MM.1S (cell line): Measurements from ENCODE around the gene ZNF488.

Source experiments
- DNase-seq: peaks from one replicate; pipeline ENCODE4 v3.0.0-alpha.2; 2015
- H2AFZ ChIP-seq: fragments of 300-600 bp; sonication (generic); 2 replicates; pipeline ENCODE4 v1.6.0; 2016; ENCODE audit warnings: antibody characterized with exemption, low read length
- H3F3A ChIP-seq: fragments of 300-600 bp; sonication (generic); 2 replicates; pipeline ENCODE4 v1.6.1; 2016; ENCODE audit warnings: mild to moderate bottlenecking, antibody characterized with exemption, low read length, moderate library complexity, mixed read lengths; ENCODE audit not compliant: insufficient read depth
- H3K27ac ChIP-seq: fragments of 300-600 bp; sonication (generic); 2 replicates; pipeline ENCODE4 v1.5.1; 2016; ENCODE audit warnings: mild to moderate bottlenecking, low read length
- H3K27me3 ChIP-seq: fragments of 300-600 bp; sonication (generic); replicated peaks from 2 replicates; pipeline ENCODE4 v1.6.0; 2016; ENCODE audit warnings: low read length; ENCODE audit not compliant: insufficient read depth
- H3K36me3 ChIP-seq: fragments of 300-600 bp; sonication (generic); replicated peaks from 2 replicates; pipeline ENCODE4 v1.6.1; 2016; ENCODE audit warnings: mild to moderate bottlenecking, low read length, mixed read lengths; ENCODE audit not compliant: insufficient read depth
- H3K4me1 ChIP-seq: fragments of 300-600 bp; sonication (generic); 2 replicates; pipeline ENCODE4 v1.6.1; 2016; ENCODE audit warnings: low read length, mixed read lengths
- H3K4me2 ChIP-seq: fragments of 300-600 bp; sonication (generic); 2 replicates; pipeline ENCODE4 v1.6.0; 2016; ENCODE audit warnings: low read depth, low read length
- H3K4me3 ChIP-seq: fragments of 300-600 bp; sonication (generic); 2 replicates; pipeline ENCODE4 v1.5.1; 2016; ENCODE audit warnings: low read length, mixed read lengths
- H3K79me2 ChIP-seq: fragments of 300-600 bp; sonication (generic); 2 replicates; pipeline ENCODE4 v1.6.1; 2016; ENCODE audit warnings: mixed run types, low read length, mixed read lengths
- H3K9ac ChIP-seq: fragments of 300-600 bp; sonication (generic); 2 replicates; pipeline ENCODE4 v1.6.1; 2016; ENCODE audit warnings: low read length, mixed read lengths
- H3K9me2 ChIP-seq: fragments of 300-600 bp; sonication (generic); replicated peaks from 2 replicates; pipeline ENCODE4 v1.6.1; 2016; ENCODE audit warnings: mild to moderate bottlenecking, low read length, mixed read lengths; ENCODE audit not compliant: insufficient read depth
- H3K9me3 ChIP-seq: fragments of 300-600 bp; sonication (generic); replicated peaks from 2 replicates; pipeline ENCODE4 v1.6.1; 2016; ENCODE audit warnings: mild to moderate bottlenecking, low read length, mixed read lengths; ENCODE audit not compliant: insufficient read depth
- H4K20me1 ChIP-seq: fragments of 300-600 bp; sonication (generic); 2 replicates; pipeline ENCODE4 v1.6.1; 2016; ENCODE audit warnings: mild to moderate bottlenecking, low read length, moderate library complexity, mixed read lengths; ENCODE audit not compliant: insufficient read depth
- CTCF ChIP-seq: fragments of 300-600 bp; sonication (generic); IDR thresholded peaks from 2 replicates; pipeline ENCODE4 v1.5.1; 2016; ENCODE audit warnings: antibody characterized with exemption, low read length, mixed read lengths
- EZH2 ChIP-seq: fragments of 300-600 bp; sonication (generic); optimal IDR thresholded peaks from 2 replicates; pipeline ENCODE3; 2017; ENCODE audit warnings: low read depth, mild to moderate bottlenecking, antibody characterized with exemption, low read length, mixed read lengths
- EZH2phosphoT487 ChIP-seq: fragments of 300-600 bp; sonication (generic); IDR thresholded peaks from 2 replicates; pipeline ENCODE4 v1.6.1; 2018; ENCODE audit warnings: antibody characterized with exemption, low read length

The ZNF488 gene

DNA sequence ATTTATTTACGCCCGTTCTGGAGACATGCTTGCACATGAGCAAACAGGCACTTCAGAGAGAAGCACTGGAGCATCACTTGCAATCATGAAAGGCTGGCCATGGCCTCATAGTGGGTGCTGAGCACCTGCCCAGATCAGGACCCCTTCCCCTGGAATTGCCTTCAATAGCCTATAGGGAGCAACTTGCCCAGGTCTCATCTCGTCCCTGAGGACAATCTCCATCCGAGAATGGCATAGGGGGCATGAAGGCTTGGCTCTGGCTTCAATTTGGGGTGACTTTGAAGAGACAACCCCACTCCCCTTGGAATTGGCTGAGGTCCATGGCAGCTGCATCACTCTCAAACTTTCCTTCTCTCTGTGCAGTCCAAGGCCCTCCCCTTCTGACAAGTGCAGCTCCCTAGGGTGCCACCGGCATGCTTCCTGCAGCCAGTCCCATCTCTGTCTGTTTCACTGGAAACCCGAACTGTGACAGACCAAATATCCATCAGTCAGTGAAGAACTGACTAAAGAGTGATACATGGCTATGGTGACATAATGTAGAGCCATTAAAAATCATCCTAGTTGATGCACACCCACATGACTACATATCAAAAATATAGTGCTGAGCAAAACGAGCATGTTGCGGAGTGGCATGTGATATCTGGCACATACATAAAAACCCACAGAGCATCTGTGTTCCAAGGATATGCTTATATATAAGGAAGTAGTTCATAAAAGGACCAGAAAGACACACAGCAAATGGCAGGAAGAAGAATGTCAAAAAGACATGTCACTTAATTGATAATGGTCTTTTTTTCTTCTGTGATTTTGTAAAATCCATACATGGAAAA is 49.4 kb downstream of the ZNF488 start:
- H3K79me2 ChIP-seq: no peaks in the 10 kb centered on the region
- no peak for DNase-seq
- H3K9ac ChIP-seq: no peak overlapping the region
- H3K4me2 ChIP-seq: no peak overlapping the region
- no peaks in the 10 kb centered on the region; the same call in 1 of the 2 replicates for H3K27me3 ChIP-seq
- no peaks in the 10 kb centered on the region for H3K9me2 ChIP-seq
- TF ChIP-seq EZH2: no peak
- TF ChIP-seq EZH2phosphoT487: no peak
- TF ChIP-seq CTCF: no peak
- no peaks in the 10 kb centered on the region for H3K36me3 ChIP-seq
- no peak overlapping the region for H3K27ac ChIP-seq
- no peak overlapping the region for H3K4me3 ChIP-seq
- no peaks in the 10 kb centered on the region for H4K20me1 ChIP-seq
- H3K9me3 ChIP-seq: no peaks in the 10 kb centered on the region
- no peaks in the 10 kb centered on the region for H3F3A ChIP-seq
- H2AFZ ChIP-seq: no peak overlapping the region
- no peaks in the 10 kb centered on the region for H3K4me1 ChIP-seq

DNA sequence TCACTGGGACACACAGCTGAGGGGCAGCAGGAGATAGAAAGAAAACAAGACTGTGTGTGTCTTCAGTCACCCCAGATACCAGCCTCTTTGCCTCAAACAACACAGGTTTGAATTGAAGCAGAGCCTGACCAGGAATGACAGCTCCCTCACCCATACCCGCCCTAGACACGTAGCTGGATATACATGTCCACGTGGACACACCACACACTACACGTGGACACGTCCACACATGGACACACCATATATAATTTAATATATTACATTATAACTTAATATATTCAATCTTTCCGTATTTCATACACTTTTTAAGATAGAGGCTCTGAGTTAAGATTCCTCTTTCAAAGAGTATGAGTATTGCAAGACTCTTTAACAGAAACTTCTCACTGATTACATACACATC is 50.6 kb downstream of the ZNF488 start:
- Histone ChIP-seq H3K9me2 (no peaks in the 10 kb centered on the region), H3K9me3 (no peaks in the 10 kb centered on the region), H2AFZ (no peak overlapping the region), H3K4me1 (no peaks in the 10 kb centered on the region), H3K4me3 (no peak overlapping the region), H3K27me3 (no peaks in the 10 kb centered on the region; the same call in 1 of the 2 replicates), H3K27ac (no peak overlapping the region), H3K36me3 (no peaks in the 10 kb centered on the region), H3K9ac (no peak overlapping the region), H3K4me2 (no peak overlapping the region), H4K20me1 (no peaks in the 10 kb centered on the region), H3K79me2 (no peaks in the 10 kb centered on the region), H3F3A (no peaks in the 10 kb centered on the region)
- TF ChIP-seq EZH2 (no peak), CTCF (no peak), EZH2phosphoT487 (no peak)
- no peak for DNase-seq

DNA sequence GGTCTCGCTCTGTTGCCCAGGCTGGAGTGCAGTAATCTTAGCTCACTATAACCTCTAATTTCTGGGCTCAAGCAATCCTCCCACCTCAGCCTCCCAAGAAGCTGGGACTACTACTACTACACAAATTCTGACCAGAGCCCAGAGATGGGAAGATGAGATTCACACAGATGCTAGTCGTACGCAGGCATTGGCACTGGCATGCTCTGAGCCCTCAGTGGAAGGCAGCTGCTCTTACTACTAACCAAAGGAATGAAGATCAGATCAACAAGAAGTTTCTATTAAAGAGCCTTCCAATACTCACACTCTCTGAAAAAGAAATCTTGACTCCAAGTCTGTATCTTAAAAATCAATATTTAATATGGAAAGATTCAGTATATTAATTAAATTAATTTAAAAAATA is 51.1 kb downstream of the ZNF488 start:
- Histone ChIP-seq H2AFZ (no peak overlapping the region), H4K20me1 (no peaks in the 10 kb centered on the region), H3K4me2 (no peak overlapping the region), H3F3A (no peaks in the 10 kb centered on the region), H3K27me3 (no peaks in the 10 kb centered on the region), H3K9me3 (no peaks in the 10 kb centered on the region), H3K9ac (no peak overlapping the region), H3K9me2 (no peaks in the 10 kb centered on the region), H3K36me3 (no peaks in the 10 kb centered on the region), H3K4me3 (no peak overlapping the region), H3K4me1 (no peaks in the 10 kb centered on the region), H3K79me2 (no peaks in the 10 kb centered on the region), H3K27ac (no peak overlapping the region)
- TF ChIP-seq EZH2phosphoT487: no peak
- TF ChIP-seq EZH2: no peak
- no peak for TF ChIP-seq CTCF
- no peak for DNase-seq
